Inferior parietal cortex (tissue), 1 donor: ENCODE data around the gene ZNF319.

Source experiments
- DNase-seq: peaks from one replicate; pipeline ENCODE4 v3.0.0-alpha.2; 2016; ENCODE audit errors: extremely low spot score

Gene ZNF319

DNA sequence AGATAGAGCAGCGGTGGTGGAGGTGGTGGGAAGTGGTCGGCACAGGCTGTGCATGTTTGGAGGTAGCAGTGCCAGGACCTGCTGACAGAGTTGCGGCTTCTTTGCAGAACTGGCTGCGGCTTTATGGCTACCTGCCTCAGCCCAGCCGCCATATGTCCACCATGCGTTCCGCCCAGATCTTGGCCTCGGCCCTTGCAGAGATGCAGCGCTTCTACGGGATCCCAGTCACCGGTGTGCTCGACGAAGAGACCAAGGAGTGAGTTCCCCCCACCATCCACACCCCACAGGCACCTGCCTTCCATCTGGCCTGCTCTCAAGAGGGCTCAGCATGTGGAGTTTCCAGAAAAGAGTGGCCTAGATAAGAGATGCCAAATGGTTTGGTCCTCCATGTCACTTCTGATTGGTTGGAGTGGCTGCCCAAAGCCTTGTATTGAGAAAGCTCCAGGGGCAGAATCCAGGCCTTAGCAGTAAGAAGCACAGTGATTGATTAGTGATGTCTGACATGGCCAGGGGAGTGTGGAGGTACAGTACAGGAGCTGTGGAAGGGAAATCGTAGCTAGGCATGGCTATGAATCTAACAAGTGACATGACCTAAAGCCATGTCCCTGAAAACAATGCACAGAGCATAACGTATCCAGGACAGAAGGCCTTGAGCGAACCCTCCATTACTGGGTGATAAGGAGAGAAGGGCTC lies 37.0 kb upstream of the ZNF319 start:
- no peak for DNase-seq

DNA sequence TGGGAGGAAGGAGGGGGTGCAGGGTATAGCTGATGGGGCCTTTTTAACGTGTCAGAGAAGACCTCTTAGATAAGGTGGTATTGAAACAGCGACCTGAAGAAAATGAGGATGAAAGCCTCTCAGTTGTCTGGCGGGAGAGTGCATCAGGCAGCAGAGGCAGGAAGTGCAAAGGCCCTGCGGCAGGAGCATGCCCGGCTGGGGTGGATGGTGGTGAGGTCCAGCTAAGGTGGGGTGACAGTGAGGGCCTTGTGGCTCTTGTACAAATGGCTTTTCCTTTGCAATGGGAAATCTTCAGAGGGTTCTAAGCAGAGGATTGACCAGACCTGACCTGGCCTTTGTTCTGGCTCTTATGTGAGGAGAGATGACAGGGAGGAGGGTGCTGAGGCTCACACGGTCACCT lies 36.5 kb upstream of the ZNF319 start:
- no peak for DNase-seq

DNA sequence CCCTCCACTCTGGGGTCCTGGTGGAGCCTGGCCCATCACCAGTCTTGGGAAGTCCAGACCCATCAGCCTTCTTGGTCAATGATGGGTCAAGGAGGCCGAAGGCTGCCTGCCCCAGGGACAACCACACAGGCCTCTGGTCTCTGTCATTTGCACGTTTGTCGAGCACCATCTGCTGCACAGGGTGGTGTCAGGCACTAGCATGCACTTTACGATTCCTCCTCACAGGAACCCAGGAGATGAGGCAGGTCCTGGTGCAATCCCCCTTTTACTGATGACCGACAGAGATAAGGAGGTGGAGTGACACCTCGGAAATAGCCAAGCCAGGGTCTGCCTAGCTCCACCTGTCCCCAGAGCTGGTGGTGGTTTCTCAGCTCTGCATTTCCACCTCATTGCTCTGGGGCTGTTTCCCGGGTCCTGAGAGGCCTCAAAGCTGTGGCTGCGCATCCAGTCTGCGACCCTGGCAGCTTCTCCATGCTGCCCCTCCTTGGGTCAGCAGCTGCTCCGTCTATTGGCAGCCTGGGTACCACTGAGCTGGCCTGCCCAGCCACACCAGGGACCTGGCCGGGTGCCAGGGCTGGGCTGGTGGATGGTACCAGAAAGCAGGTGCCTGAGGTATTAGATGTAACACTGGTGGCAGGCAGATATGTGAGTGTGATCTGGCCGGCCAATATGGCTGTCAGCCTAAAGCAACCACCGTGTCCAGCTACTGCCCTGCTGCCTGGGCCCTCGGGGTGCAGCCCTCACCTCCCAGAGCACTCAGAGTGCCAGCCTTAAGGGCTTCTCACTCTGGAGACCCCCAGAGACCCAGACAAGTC lies 35.1 kb upstream of the ZNF319 start:
- no peak for DNase-seq

DNA sequence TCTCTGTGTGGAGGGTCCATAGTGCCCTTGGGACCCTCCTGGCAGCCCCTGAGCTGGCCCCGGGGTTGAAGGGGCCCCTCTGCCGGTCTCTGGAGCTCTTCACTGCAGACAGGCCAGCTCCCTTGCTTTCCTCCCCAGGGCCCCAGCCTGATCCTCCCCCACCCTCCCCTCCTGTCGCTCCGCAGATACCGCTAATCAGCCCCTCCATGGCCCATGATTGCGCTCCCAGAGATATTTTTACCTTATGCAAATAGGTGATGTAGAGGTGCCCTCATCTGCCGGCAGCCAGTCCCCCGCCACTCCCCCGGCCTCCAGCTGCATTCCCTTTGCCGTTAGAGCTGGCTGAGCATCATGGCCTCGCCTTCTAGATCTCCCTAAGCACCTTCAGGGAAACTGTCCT lies 34.3 kb upstream of the ZNF319 start:
- DNase-seq, result no peak

DNA sequence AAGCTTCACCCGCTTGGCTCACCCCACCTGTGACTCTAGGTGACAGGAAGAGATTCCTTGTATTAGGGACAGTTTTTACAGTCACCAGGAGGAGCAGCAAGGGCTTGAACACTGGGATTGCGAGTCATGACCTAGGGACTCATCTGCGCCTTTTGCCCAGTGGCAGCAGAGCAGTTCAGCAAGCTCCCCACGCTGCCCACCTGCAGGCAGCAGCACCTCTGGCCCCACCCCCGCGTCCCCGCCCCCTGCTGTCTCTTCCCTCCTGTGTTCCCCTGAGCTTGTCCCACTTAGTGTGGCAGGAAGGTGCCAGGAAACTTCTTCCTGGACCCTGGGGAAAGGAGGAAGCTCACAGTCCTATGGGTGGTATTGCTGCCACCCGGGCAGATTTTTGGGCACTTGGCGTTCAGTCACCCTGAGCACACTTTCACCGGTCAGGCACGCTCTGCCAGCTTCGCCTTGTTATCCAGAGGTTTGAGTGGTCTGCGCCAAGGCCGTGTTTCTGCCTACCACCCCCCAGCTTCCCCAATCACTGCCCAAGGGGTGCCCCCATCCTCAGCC lies 33.7 kb upstream of the ZNF319 start:
- DNase-seq, result no peak

DNA sequence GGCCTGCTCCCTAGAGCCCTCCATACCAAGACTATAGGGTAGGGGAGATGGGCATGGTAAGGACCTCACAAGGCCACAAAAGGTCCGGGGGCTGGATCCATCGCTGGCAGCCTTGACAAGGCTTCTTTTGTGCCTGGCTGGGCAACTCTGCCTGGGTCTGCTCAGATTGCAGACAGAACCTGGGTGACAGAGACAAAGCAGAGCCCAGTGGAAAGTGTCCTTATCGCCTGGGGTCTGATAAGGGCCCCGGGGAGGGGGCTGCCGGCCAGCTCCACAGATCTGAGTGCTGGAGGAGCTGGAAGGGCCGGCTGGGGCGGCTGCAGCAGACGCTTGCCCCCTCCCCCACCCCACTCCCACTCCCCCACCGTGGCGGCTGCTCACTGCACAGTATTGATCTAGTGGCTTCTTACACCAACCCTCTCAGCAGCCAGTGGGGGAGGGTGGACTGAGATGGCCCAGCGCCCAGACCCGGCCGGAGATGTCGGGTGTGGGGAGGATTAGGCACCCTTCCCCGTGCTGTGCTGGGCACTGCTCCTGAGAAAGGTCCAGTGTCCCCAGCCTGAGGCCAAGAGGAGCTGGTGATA lies 32.3 kb upstream of the ZNF319 start:
- DNase-seq, result no peak

DNA sequence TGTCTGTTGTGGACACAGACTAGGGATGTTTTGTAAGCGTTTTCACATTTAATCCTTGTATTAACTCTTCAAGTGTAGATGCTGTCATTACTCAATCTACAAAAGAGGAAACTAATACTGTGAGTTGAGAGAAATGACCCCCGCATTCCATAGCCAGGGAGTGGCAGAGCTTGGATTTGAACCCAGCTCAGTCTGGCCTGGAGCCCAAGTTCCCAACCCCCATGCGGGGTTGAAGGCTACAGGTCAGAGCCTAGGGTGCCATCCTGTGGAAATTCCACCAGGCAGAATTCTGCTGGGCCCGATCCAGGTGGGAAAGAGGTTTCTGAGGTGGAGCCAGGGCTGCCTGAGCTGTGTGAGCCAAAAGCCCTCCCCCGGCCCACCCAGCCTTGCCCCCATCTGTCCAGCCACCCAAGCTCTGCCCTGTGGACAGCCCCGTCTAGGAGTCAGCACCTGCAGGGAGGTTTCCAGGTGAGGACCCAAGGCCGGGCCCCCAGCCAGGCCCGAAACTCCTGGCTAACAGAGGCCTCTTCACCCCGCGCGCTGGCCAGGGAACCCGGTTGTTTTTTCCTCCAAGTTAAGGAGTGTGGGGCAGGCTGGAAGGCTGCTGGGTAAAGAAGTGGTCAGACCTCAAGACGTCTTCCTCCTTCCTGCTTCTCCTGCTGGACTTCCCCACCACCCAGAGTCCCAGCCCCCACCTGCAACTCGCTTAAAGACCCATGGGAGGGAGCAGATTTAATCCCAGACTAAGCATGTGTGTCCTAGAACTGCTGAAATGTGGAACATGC lies 30.7 kb upstream of the ZNF319 start:
- no peak for DNase-seq

DNA sequence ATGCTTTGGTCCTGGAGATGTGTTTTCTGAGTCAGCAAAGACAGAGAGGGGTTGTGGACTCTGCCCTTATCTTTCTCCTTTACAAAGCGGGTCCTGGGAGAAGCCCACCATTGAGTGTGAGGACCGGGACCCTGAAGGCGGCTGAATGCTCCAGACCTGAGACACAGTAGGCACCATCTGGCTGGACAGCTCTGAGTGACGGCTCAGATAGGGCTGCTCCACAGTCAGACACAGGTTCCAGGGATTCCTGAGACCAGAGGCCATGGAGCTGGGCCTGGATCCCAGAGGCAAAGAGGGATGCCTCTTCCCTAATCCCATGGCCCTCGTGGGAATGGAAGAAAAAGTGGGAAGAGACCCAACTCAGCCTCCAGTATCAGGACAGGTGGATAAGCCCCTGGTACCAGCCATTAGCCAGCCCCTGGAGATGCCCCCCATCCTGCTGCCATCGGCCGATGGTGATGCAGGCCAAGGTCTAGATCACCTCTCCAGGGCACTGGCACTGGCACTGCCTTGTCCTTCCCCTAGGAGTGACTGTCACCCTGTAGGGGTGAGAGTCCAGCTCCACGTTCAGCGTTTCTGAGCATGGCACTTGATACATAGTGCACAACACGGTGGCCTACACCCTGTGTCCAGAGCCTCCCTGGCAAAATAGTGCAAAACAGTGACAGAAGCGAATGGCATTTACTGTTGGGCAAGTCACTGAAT lies 29.8 kb upstream of the ZNF319 start:
- DNase-seq, result no peak

DNA sequence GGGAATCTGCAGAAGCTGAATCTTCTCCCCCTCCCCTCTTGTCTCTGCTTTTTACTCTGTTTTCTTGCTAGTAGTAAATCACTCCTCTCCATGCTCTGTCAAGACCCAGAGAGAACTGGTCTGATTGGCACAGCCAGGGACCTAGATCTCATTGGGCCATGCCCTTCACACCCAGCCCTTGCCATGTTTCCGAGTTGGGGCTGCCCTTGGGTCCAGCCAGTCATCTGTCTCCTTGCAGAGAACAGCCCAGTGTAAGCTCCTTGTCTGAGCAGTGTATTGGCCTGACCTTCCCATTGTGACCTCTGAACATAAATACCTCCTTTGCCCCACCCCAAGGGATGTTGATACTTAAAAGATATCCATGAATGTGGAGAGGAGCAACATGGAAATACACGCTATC lies 28.9 kb upstream of the ZNF319 start:
- DNase-seq, result no peak

DNA sequence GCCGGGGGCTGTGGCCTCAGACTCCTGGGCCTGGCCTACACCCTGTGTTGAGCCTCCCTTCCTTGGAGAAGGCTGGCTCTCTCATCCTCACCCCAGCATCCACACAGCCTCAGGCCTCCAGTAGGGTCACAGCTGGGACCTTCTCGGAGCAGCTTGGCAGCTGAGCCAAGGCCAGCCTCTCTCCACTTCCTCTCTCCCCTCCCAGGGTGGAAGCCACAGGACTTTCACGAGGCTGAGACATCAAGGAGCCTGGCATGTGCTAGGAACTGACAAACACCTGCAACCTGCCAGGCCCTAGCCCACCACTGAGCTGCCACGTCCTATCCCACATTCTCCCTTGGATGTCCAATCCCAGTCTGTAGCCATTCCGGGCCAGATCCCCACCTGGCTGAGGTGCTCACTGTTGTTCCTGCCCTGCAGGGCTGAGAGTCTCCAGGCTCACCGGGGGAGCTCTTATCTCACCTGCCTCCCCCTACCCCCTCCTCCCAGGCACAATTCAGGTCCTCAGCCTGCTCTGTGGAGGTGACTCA lies 28.1 kb upstream of the ZNF319 start:
- no peak for DNase-seq

DNA sequence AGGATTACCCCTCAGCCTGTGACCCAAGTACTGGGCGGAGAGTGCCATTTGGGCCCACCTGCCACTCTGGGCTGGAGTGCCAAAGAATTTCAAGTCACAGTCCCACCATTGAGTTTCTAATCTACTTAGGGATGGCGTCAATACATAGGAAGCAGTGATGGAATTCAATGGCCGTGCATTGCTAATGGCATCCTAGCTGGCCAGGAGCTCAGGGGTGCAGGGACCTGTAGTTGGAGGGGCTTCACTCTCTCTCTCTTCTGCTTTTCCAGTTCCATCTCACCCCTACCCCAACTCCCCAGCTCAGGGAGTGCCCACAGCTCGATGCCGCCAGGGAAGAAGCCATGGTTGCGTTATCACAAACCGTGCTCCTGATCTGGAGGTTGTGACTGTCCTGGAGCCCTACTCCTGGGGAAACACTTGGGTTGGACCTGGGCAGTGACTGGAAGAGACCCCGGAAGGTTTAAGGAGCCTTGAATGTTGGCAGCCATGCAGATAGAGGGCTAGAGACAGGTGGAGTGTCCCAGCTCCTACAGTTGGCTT lies 27.5 kb upstream of the ZNF319 start:
- DNase-seq, result no peak

DNA sequence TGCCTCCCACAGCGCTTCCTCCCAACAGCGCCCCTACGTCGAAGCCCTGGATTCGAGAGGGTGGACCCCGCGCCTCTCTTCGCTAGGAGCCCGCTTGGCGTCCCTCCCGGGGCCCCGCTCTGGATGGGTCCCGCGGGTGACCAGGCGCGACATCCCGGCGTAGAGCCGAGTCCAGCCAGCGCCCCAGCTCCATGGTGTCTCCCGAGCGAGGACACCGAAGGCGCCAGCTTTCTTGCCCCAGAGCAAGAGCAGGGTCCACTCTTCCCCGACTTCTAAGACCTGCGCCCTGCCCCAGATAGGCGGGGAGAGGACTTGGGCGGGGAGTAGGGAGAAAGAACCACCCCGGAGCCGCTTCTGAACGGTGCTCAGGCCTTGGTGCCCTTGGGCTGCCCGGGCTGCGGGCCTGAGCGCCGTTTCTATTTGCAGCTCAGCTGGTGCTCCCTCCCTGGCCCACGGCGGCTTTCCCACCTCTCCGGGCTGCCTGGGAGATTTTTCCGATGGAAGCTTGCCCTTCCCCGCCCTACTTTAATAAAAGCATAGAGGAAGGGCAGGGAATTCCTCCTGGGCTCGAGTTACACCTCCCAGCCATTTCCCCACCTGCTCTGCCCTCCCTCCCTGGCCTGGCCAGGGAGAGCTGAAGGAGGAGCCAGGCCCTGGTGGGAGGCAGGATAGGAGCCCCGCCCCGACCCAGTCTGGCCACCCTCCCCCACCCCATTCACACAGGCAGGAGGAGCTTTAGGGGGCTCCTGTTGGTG lies 26.9 kb upstream of the ZNF319 start:
- no peak for DNase-seq

DNA sequence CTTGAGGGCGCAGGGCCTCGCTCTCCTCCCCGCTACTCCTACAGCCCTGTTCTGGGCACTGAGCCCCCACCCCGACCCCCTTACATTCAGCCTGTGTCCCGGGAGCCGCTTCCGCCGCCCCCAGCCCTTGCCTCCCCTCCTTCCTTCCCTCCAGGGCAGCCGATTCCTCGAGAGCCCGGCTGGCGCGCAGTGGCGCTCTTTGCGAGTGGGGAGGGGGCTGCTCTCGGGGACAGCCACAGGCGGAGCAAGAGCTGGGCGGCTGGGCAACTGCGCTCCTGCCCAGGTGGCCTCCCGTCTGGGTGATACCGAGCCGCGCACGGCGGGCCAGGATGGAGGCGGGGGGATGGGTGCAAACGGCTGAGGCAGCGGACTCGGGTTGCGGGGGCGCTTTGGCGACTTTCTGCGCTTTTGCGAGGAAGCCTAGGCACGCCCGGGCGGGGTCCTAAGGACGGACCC lies 26.3 kb upstream of the ZNF319 start:
- no peak for DNase-seq

DNA sequence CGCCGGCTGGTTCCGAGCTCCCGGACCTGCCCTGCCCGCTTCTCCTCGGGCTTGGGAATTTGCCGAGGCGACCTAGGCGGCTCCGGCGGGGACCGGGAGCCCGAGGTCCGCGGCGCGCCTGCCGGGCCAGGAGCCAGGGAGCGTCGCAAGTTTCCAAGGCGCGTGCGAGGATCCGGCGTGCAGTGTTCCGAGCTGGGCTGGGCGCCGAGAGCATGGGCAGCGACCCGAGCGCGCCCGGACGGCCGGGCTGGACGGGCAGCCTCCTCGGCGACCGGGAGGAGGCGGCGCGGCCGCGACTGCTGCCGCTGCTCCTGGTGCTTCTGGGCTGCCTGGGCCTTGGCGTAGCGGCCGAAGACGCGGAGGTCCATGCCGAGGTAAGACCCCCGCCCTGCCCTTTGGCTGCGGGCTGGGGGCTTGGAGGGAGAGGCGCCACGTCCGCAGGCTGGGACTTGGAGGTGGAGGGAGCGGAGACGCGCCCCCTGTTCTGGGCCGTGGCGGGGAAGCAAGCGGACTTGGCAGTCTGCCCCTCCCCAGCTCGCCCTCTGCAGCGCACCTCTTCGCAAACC lies 25.8 kb upstream of the ZNF319 start:
- no peak for DNase-seq

DNA sequence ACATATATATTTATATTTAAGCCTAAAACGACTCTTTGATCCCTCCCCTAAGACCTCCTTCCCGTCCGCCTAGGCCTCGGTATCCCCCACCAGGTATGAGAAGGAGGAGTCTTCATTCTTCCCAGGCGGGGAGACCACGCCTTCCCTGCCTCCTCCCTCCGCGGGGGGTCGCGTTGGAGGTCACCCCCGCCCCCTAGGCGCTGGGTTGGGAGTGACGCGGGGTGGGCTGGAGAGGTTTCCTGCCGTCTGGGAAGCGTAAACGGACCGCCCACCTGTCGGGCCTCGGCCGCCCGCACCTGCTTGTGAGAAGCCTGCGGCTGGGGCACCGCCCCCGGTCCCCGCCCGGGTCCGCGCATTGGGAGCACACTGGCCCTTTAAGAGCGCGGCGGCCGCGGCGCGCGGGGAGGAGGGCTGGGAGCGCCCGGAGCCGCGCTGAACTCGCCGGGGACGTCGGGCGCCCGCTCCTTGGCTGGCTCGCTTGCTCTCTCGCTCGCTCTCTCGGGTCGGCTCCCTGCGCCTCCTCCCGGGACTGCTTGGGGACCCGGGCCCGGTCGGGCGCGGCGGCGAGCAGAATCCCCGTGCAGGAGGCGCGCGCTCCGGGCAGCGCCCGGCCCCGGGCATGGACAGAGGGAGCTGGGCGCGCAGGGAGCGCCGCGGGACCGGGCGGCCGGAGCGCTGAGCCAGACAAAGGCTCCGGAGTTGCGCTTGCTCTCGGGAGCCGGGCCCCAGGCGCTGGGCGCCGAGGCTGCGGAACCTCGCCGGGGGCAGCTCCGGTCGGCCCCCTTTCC lies 25.1 kb upstream of the ZNF319 start, which contains the start of gene MMP15:
Gene MMP15, plus strand, starts transcription at position 404 of the 788 bp plus-strand sequence. CDS start 597 bp downstream, outside the sequence.
- peak; percentile 53 for DNase-seq

DNA sequence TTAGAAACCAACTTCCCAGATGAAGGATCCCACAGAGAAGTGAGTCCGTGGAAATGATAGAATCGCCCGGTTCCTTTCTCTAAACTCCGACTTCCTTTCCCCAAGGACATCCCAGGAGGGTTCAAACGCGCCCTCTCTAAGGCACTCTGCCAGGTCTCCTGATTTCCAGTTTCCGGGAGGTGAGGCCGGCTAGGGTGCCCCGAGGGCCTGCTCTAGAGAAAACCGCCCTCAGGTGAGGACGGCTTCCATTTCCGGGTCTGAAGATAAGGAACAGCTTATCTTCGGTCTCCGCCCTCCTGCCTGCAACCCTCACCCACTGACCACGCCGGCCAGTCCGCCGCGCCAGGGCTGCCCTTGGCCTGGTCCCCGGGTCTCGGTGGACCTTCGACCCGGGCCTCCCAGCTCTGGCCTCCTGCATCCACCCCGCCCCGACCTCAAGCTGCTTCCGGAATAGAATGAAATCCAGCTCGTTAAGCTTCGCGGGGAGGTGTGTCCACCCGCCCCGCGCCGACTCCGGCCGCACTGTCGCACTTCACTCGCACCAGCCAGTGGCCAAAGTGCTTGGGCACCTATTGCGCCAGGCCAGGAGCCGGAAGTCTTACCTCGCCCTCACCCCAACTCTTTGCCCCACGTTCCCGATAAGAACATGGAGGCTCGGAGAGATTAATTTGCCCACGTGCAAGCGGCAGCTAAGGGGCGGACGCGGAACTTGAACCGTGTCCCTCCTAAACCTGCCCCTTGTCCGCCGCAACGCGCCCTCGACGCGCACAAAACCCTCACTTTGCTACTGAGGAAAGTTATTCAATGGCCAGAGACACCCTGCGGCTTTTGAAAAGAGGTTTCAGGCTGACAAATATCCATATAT lies 24.2 kb upstream of the ZNF319 start:
- DNase-seq, result no peak

DNA sequence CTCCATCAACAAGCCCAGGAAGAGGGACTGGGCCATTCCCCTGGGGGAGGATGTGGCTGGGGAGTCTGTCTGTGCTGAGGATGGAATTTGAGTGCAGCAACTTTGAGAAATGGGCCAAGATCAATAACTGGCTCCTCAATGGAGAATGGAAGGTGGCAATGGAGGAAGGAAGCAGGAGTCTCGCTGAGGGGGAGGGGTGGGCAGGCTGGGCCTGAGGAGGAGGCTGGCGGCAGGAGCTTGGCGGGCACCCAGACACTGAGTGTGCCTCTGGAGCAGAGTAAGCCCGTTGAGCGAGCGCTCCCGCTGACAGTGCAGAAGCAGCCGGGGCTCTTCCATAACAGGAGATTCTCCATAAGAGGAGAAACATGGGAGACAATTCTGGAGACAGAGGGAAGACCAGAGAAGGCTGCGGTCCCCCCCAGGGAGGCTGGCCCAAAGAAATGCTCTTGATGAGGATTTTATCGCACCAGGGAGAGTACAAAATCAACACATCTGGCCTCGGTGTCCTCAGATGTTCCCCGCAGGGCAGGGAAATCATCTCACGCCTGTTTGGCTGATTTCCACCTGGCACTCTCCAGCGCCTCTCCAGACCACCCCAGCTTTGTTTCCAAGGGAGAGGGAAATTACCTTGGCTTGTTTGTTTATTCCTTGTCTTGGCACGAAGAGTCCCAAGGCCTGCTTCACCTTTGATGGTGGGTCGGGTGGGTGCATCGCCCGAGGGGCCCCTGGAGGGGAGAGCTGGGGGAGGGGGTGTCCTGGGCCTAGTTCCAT lies 22.3 kb upstream of the ZNF319 start:
- DNase-seq, result peak; percentile 48
